ENCODE measurements around the gene NCK2.

- no peak for TF ChIP-seq EP300 (IDR thresholded peaks at IDR 0.05)
- no peak for TF ChIP-seq CTCF (IDR thresholded peaks at IDR 0.05)
- TF ChIP-seq POLR2A (IDR thresholded peaks at IDR 0.05; ENCODE audit: low read depth): no peak
Observed at GRCh38 chr2:105731511-105731910, 13.2 kb upstream of the NCK2 start.
